NOMO-1 treated with DMSO at 0.1 percent for 48 hours (cell line): ENCODE results near the gene METTL26.
A peak's percentile ranks its signal among the peaks of the same experiment; 100 is the strongest.

Experiments used
- DNase-seq: peaks from one replicate; lab custom pipeline; 2025; ENCODE audit not compliant: unreplicated experiment; lab: John Stamatoyannopoulos, UW

The METTL26 gene

GRCh38 chr16:659618-660017, 23.5 kb upstream of the METTL26 start:
- no peak for DNase-seq

- DNase-seq: no peak
These were observed 22.8 kb upstream of the METTL26 start for GRCh38 chr16:658679-659571.

GRCh38 chr16:657487-657886, 21.4 kb upstream of the METTL26 start:
- DNase-seq: no peak

- DNase-seq: no peak
These were observed 17.9 kb upstream of the METTL26 start for GRCh38 chr16:654034-654433.

GRCh38 chr16:652454-653305, 16.6 kb upstream of the METTL26 start:
- no peak for DNase-seq

- no peak for DNase-seq
These were observed 15.7 kb upstream of the METTL26 start for GRCh38 chr16:651844-652243.

- peak; percentile 10 for DNase-seq
These were observed 13.5 kb upstream of the METTL26 start for GRCh38 chr16:649631-650030.

- DNase-seq: peak; percentile 90
These were observed 12.9 kb upstream of the METTL26 start, which contains the start of gene WDR90 for GRCh38 chr16:648781-649589. WDR90 (plus strand) TSS chr16:649365; CDS start chr16:649417, 52 bp downstream.

GRCh38 chr16:648071-648780, 12.1 kb upstream of the METTL26 start:
- DNase-seq: peak; percentile 38

- no peak for DNase-seq
These were observed 11.2 kb upstream of the METTL26 start for GRCh38 chr16:647173-647902.

- no peak for DNase-seq
These were observed 10.6 kb upstream of the METTL26 start for GRCh38 chr16:646679-647172.

GRCh38 chr16:645852-646678, 10.0 kb upstream of the METTL26 start:
- DNase-seq: no peak

GRCh38 chr16:644556-644955, 8.5 kb upstream of the METTL26 start:
- DNase-seq: no peak

GRCh38 chr16:643050-643368, 6.9 kb upstream of the METTL26 start:
- no peak for DNase-seq

GRCh38 chr16:642189-643049, 6.3 kb upstream of the METTL26 start:
- peak; percentile 59 for DNase-seq

GRCh38 chr16:641326-642188, 5.5 kb upstream of the METTL26 start, which contains the start of gene MCRIP2:
MCRIP2 (plus strand) TSS chr16:641828; CDS start chr16:641992, 164 bp downstream.
- peak; percentile 62 for DNase-seq

GRCh38 chr16:640614-641013, 4.5 kb upstream of the METTL26 start:
- no peak for DNase-seq
